Measurements from ENCODE around the gene HOXA10.

- TF ChIP-seq, protein P1, sequence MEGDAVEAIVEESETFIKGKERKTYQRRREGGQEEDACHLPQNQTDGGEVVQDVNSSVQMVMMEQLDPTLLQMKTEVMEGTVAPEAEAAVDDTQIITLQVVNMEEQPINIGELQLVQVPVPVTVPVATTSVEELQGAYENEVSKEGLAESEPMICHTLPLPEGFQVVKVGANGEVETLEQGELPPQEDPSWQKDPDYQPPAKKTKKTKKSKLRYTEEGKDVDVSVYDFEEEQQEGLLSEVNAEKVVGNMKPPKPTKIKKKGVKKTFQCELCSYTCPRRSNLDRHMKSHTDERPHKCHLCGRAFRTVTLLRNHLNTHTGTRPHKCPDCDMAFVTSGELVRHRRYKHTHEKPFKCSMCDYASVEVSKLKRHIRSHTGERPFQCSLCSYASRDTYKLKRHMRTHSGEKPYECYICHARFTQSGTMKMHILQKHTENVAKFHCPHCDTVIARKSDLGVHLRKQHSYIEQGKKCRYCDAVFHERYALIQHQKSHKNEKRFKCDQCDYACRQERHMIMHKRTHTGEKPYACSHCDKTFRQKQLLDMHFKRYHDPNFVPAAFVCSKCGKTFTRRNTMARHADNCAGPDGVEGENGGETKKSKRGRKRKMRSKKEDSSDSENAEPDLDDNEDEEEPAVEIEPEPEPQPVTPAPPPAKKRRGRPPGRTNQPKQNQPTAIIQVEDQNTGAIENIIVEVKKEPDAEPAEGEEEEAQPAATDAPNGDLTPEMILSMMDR (IDR thresholded peaks at IDR 0.05), result no peak
- TF ChIP-seq POLR2A (IDR thresholded peaks at IDR 0.05), result no peak
These were observed 3.7 kb upstream of the HOXA10 start for GRCh38 chr7:27177795-27178320.
